Stimulated activated CD8-positive, alpha-beta memory T cell treated with anti-CD3 and anti-CD28 coated beads, Interleukin-7, amount 100 ng/mL, for 24 hours (primary cell): Measurements from ENCODE around the gene DDX49.
"Not testable (repeated sequence)": the region's sequence is repeated elsewhere in the genome, so short reads cannot be mapped to it uniquely, and the experiment has no call there.

Experiments
- DNase-seq: peaks from one replicate; pipeline ENCODE4 v3.0.0-alpha.2; 2020; ENCODE audit warnings: low read depth

The DDX49 gene

DNA sequence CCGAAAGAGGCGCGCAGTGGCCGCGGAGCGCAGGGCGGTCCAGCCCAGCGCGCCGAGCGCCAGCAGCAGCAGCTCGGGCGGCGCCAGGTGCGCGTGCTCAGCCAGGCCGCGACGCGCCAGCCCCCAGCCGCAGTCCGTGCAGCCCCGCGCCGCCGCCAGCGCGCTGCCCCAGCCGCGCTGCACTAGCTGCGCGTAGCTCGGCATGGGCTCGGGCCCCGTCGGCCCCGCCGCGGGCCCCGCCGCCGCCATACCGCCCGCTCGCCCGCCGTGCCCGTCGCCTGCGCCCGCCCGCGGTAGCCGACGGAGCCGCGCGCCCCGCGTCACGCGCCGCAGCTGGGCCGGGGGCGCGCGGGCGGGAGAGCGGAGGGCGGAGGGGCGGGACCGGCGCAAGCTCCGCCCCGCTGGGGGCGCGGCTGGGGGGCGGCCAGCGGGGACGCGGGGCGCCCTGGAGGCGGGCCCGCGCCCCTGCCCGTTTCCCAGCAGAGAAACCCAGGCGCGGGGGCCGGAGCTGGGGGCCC, 23.6 kb upstream of the DDX49 start, which contains the start of gene CERS1:
Gene CERS1, minus strand, starts transcription at position 335 of the 518 bp plus-strand sequence. Its CDS starts 86 bp downstream, at position 249.
- no peak for DNase-seq

DNA sequence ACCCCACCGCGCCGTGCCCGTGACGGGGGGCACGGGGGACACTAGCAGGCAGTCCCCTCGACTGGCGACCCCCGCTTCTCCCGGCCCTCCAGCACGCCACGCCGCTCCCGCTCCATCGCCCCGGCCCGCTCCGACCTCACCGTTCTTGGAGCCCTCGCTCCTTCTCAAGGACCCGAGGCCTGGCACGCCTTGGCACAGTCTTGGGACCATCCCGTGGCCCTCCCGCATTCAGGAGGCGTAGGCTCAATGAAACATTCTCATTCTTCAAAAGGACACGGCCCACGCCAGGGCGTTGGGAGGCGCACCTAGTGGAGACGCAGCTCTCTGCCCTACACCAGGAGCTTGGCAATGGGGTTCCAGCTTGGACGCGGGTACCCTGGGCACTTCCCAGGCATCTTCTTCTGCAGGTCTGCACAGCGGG, 23.1 kb upstream of the DDX49 start:
- no peak for DNase-seq

DNA sequence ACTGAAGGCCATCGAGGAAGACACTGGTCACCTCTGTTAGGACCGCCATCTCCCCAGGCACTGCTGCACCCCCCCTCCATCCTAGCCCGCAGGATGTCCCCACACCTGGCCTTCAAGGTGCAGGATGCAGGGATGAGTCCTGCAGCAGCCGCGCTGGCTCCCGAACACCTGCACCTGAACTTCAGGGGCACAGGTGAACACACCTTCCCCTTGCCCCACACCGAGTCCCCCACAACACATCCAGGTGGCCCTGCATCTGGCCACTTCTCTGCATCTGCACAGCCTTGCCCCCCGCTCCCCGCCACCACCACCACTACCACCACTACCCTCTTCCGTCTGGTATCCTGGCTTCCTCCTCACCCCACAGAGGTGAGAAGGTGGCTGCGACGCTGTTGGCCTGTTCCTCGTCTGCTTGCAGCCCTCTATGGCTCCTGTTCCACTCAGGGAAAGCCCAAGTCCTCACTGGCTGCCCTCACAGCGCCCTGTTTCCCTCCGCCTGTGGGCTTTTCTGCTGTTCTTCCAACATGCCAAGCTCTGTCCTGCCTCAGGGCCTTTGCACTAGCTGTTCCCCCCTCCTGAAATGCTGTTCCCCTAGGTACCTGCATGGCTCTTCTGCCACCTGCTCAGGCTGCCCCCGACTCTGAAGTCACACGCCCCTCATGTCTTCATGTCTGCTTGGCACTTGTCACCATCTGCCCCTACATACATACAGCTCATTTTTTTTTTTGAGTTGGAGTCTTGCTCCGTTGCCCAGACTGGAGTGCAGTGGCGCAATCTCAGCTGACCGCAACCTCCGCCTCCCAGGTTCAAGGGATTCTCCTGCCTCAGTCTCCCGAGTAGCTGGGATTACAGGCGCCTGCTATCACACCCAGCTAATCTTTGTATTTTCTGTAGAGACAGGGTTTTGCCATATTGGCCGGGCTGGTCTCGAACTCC, 22.2 kb upstream of the DDX49 start:
- DNase-seq: no peak

DNA sequence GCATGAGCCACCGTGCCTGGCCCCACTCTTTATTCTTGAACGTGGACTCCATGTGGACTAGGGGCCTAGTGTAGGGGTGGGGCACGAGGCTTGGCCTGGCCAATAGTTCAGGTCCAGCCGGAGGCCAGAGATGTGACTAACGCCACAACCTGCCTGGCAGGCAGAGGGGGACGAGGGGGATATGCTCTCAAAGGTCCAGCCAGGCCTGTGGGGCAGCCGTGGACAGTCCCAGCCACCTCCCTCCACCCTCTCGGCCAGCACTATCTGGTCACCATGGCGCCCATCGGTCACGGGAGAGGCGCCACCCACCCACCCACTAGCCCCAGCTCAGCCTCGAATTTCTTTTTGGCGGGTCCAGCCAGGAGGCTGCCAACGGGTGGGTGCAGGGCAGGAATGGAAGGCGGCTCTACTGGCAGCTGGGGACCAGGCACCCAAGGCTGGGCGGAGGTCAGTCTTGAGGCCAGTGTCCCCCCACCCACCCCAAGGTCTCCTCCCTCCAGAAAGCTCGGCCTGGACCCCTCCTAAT, 21.4 kb upstream of the DDX49 start:
- DNase-seq: no peak

DNA sequence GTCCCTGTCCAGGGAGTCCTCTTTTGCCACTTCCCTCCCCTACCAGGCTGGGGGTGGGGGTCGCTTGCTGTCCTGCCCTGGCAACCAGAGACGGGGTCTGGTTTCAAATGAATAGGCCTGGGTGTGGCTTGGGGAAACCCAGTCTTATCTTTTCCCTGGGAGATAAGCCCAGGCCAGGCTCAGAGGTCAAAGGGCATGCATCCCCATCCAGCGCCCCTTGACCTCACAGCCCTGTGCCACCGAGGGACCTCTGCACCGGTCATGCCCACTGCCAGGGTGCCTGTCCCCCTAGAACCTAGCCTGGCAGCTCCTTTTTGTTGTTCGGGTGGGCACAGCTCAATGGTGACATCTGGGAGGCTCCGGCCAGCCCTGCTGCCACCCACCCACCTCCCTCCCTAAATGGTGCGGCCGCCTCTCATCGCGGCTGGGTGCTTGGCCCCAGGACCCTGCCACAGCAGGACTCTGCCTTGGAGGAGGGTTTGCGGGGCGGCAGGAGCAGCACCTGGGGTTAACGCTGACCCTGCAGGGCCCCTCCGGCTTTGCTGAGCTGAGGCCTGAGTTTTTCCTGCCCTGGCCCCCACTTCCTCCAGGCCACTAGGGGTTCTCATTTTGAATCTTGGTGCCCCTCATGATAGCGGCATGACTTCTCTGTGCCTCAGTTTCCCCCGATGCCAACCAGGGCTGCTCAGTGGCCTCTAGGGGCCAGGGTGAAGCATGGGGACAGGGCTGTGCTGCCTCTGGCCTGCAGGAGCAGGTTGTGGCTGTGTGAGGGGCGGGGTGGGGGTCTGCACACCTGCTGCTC, 20.7 kb upstream of the DDX49 start:
- DNase-seq: no peak

DNA sequence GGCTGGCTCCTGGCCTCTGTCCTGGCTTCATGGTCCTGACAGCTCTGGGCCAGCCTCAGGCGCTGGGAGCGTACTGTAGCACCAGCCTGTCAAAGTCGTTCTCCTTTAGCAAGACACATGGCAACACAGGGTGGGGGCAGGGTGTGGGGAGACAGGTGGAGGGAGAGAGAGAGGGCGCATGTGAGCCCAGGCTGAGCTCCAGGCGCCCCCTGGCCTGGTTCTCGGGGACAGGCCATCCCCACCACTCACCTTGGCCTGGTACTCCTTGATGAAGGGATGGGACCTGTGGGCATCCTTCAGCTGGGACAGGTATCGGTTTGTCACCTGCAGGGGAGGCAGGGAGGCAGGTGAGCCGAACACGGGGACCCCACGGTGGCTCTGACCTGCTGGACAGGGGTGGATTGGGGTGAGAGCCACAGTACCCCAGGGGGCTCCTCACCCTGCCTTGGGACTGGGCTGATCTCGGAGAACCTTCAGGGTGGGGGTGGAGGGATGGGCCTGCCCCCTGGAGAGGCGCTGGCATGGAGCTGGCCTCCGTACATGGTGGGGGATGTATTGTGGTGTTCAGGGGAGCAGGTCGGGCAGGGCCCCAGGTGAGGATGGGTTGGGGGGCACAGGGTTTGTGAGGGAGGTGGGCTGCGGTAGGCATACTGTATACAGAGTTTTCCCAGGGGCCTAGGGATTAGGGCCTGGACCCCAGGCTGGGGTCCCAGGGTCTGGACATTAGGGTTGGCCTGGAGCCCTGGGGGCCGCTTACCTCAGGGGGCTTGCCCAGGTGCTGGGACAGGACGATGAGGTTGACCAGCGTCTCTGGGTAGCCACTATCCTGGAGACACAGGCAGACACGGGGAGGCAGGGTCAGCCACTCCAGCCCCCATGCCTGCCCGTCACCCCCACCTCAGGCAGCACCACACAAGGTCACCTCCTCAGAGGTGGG, 19.6 kb upstream of the DDX49 start:
- no peak for DNase-seq

DNA sequence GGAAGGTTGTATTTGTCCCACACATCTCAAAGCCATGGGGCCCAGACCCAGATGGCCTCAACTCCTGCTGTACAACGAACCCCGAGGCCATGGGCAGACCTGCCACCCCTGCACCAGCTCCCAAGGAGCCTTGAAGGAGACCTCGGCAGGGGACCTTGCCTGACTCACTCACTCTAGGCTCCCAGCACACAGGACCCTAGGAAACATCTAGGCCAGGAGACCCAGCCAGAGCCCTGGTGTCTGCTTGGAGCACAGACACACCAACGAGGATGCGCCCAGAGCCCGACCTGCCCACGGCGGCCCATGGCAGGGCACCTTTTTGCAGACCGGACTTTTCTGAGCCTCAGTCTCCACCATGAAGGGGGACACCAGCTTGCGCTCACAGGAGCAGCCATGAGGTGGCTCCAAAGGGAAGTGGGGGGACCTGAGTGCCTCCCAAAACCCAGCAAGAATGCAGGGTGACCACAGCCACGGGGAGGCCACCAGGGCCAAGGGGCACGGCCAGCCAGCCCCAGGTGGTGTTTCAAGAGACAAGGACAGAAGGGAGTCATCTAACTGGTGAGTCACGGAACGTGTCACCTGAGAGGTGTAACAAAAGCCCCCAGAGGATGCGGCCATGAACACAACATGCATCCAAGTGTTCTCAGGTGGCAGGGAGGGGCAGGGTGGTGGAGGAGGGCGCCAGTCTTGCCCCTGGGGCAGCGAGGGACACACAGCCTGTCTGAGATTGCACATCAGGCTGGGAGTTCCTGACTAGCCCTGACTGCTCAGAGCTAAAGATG, 18.6 kb upstream of the DDX49 start:
- DNase-seq: no peak

DNA sequence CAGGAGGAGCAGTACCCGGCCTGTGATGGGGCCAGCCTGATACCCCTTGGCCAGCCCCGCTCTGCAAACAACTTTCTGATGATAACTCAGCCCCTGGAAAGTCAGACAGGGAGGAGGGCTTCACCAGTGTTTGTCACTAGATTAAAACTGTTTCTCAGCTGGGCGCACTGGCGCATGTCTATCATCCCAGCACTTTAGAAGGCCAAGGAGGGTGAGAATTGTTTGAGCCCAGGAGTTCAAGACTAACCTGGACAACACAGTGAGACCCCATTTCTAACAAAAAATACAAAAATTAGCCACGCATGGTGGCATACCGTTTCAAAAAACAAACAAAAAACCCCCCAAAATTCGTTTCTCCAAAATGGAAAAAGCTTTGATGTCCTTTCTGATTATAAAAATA, 18.0 kb upstream of the DDX49 start:
- no peak for DNase-seq

DNA sequence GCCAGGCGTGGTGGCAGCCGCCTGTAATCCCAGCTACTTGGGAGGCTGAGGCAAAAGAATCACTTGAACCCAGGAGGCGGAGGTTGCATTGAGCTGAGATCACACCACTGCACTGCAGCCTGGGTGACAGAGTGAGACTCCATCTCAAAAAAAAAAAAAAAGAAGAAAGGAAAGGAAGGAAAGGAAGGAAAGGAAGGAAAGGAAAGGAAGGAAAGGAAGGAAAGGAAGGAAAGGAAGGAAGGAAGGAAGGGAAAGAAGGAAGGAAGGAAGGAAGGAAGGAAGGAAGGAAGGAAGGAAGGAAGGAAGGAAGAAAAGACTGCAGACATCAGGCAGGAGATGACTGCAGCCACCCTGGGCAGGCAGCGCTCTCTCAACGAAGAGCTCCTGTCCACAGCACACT, 17.0 kb upstream of the DDX49 start:
- not testable (repeated sequence) for DNase-seq

DNA sequence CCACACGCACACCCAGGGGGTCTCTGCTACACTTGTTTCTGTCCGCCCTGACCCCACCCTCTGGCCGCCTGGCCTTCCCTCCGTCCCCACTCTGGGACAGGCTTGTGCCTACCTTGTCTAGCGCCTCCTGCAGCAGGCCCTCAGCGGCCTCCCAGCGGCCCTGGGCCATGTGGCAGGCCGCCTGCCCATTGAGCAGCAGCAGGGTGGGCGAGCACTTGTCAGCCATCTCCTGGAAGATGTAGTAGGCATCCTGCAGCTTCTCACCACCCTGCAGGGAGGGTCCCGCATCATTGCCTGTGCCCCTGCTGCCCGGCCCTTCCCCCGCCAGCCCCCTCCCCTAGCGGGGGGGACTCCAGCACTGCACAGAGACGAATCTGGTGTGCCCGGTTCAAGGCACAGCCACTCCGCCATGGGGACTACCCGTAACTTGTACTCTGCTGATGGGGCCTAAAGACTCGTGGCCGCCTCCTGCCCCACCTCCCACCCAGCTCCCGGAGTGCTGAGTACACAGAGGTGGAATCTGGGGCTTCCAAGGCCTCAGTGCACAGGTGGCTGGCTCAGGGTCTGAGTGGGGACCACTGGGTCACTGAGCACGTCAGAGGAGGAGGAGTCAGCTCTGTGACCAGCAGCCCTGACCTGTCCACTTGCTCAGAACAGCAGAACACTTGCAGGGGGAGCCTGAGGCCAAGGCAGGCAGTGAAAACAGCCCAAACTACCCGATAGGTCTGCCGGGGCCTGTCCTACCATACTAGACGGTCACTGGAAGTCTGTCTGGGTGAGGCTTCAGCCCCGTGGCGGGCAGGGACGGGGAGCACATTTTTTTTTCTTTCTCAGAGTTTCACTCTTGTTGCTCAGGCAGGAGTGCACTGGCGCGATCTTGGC, 16.1 kb upstream of the DDX49 start:
- no peak for DNase-seq

DNA sequence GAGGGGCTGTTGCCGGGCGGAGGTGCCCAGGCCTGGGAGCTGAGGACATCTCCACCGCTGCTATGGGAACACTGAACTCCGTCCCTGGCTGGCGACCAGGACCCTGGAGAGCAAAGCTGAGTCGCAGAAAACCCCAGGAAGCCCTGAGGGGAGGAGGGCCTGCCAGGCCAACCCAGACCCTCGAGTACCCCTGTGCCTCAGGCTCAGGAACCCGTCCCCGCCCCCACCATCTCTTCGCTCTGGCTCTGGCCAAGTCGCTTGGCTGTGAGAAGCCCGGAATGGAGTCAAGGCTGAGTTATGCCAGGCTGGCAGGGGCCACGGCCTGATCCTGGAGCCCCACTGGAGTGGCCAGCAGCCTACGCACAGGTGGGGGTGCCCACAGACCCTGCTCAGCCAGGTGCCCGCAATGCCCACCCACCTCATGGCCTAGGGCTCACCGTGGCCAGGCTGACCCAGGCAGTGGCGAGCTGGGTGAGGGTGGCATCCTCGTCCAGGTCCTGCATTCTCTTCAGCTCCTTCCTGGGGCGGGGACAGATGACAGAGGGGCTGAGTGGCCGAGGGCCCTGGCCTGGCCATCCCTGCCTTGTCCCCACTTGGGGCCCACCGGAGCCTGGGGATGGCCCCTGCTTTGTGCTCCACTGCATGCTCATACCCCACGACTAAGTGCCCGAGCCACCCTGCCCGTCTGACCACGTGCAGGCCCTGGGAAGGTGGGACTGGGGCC, 15.0 kb upstream of the DDX49 start:
- DNase-seq: no peak

DNA sequence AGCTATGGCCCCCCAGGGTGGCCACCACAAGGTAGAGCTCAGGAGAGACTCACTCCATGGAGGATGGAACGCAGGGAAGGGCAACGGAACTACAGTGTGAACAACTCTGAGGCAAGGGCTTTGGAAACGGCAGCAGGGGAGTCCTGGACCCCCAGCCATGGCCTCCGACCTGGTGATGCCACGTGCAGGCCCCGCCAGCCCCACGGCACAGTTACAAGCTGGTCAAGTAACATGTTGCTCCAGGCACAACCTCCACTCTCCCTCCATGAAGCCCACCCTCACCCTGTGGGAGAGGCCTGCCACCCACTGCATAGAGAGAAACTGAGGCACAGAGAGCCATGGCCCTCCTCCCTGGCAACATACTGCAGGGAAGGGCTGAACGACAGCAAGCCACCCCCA, 14.5 kb upstream of the DDX49 start:
- no peak for DNase-seq

DNA sequence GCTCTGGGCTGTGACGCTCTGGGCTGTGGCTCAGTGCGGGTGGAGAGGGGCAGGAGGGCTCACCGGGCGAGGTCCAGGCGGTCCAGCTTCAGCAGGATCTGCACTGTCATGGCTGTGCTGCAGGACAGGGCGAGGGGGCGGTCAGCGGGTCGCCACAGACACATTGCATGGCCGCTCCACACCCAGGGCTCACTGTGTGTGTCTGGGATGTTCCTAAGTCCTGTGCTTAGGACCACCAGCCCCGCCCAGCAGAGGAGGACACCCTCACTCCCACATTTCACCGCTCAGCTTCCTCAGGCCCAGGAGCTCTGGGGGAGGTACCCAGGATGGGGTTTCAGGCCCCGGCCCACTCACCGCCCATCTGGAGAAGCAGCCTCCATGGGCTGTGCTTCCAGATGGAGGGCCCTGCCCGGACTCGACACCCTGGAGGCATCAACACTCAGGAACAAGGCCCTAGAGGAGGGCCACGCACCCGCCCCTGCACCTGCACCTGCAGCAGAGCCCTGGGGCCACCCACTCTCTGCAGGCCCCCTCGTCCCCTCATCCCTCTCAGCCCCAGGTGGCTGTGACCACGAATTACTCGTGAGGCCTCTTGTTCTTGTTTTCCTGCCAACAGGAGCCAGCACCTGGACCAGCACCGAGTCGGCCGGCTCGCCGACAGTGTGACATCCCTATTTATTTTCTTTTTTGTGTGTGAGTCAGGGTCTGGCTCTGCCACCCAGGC, 13.8 kb upstream of the DDX49 start:
- DNase-seq: no peak

DNA sequence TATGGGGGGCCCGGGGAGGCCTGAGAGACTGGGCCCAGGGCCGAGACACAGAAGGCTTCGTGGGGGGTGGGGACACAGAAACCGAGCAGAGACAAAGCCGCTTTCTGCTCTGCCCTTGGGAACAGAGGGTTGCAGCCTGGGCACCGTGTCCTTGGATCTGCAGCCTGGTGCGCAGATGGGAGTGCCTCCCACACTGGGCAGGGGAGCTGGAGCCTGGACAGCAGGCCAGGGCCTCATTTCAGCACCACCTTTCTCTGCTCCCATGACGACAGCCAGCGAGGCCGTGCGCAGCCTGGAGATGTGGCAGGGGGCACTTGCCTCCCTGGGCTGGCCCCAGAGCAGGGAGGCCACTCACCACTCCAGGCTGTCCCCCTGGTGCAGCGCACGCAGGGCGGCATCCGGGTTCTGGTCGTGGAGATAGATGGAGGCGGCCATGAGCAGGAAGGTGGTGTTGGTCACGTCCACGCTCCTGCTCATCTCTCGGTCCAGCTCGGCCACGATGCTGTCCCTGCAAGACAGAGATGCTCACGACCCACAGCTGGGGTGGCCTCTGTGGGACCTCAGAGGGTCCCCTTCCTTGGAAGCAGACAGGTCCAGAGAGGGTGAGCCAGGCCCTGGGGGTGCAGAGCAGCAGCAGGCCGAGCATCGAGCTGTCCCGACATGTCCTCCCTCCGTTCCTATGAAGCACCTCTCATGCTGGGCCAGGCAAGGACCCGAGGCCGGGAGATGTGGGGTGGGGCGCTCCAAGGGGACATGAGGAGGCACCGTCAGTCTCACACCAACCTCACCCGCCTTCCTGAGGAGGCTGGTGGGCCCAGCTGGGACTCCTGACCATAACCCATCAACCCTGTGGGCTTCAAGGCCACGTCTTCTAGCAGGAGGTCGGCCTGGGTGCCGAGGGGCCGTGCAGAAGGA, 12.7 kb upstream of the DDX49 start:
- no peak for DNase-seq

DNA sequence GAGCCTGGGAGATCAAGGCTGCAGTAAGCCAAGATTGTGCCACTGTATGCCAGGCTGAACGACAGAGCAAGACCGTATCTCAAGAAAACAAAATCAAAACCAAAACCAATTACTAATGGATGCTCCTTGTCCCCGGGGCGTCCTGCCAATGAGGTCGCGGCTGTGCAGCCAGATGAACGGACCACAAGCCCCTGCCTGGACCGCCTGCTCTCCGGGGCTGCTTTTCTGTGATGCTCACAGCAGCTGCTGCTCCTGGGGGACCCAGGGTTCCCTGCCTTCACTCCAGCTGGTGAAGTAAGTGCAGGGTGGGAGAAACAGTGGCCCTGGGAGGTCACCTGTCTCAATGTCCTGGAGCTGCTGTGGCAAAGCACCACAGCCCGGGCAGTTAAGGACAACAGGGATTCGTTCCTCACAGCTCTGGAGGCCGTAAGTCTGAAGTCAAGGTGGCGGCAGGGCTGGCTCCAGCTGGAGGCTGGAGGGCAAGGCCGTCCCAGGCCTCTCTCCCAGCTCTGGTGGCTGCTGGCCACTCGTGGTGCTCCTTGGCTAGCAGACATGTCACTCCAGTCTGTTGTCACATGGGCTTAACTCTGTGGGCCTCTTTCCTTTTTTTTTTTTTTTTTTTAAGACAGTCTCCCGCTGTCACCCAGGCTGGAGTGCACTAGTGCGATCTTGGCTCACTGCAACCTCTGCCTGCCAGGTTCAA, 10.4 kb upstream of the DDX49 start:
- DNase-seq: no peak

DNA sequence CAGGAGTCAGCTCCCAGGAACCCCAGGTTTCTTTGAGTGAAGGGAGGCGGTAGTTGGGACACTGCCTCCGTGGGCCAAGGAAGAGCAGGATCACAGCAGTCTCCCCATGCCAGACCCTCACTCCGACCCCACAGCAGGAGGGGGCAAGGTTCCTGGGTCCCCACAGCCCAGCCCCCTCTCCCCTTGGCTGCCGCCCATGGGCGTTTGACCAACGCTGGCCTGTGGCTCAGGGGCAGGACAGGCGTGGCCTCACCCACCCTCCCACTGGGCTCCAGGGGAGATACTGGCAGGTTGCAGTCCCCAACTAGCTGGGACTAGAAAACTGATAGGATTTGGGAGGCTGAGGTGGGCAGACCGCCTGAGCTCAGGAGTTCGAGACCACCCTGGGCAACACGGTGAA, 9.5 kb upstream of the DDX49 start:
- DNase-seq: no peak
